GM21367 (cell line): ENCODE results near the gene SMIM34.
"Not testable (repeated sequence)": the region's sequence is repeated elsewhere in the genome, so short reads cannot be mapped to it uniquely, and the experiment has no call there.

ENCODE experiments used
- ATAC-seq: cut with Tn5 transposase; IDR thresholded peaks from one replicate; pipeline ENCODE4 v1.9.1; 2021; ENCODE audit not compliant: unreplicated experiment

SMIM34 gene

GRCh38 chr21:34423805-34424204 is at the start of gene SMIM34:
Gene SMIM34 (minus strand): TSS chr21:34423951. CDS start chr21:34423839, 112 bp downstream.
- not testable (repeated sequence) for ATAC-seq

GRCh38 chr21:34467333-34467732 is 43.6 kb upstream of the SMIM34 start:
- ATAC-seq, result not testable (repeated sequence)

- ATAC-seq, result not testable (repeated sequence)
Measured at GRCh38 chr21:34459426-34459825, 35.7 kb upstream of the SMIM34 start.

GRCh38 chr21:34458266-34458665 is 34.5 kb upstream of the SMIM34 start:
- ATAC-seq, result not testable (repeated sequence)

GRCh38 chr21:34456180-34456579 is 32.4 kb upstream of the SMIM34 start:
- ATAC-seq, result not testable (repeated sequence)

GRCh38 chr21:34455628-34456027 is 31.9 kb upstream of the SMIM34 start:
- ATAC-seq, result not testable (repeated sequence)

GRCh38 chr21:34447018-34447417 is 23.3 kb upstream of the SMIM34 start:
- not testable (repeated sequence) for ATAC-seq

GRCh38 chr21:34443486-34443885 is 19.7 kb upstream of the SMIM34 start:
- not testable (repeated sequence) for ATAC-seq

GRCh38 chr21:34429710-34430109 is 6.0 kb upstream of the SMIM34 start:
- ATAC-seq, result not testable (repeated sequence)

- ATAC-seq, result not testable (repeated sequence)
Measured at GRCh38 chr21:34428441-34428840, 4.7 kb upstream of the SMIM34 start.

- ATAC-seq, result not testable (repeated sequence)
Measured at GRCh38 chr21:34427339-34427738, 3.6 kb upstream of the SMIM34 start.

GRCh38 chr21:34417448-34418077 is 6.2 kb downstream of the SMIM34 start:
- ATAC-seq, result not testable (repeated sequence)

- not testable (repeated sequence) for ATAC-seq
Measured at GRCh38 chr21:34407294-34407693, 16.5 kb downstream of the SMIM34 start.

GRCh38 chr21:34406676-34407075 is 17.1 kb downstream of the SMIM34 start:
- ATAC-seq, result not testable (repeated sequence)

GRCh38 chr21:34406102-34406501 is 17.6 kb downstream of the SMIM34 start:
- ATAC-seq, result not testable (repeated sequence)

- ATAC-seq, result not testable (repeated sequence)
Measured at GRCh38 chr21:34405686-34406085, 18.1 kb downstream of the SMIM34 start.

- not testable (repeated sequence) for ATAC-seq
Measured at GRCh38 chr21:34404742-34405141, 19.0 kb downstream of the SMIM34 start.

GRCh38 chr21:34400522-34400921 is 23.2 kb downstream of the SMIM34 start:
- ATAC-seq, result not testable (repeated sequence)

GRCh38 chr21:34383724-34384415 is 39.9 kb downstream of the SMIM34 start:
- ATAC-seq, result peak; percentile 93

- ATAC-seq, result not testable (repeated sequence)
Measured at GRCh38 chr21:34383138-34383537, 40.6 kb downstream of the SMIM34 start.

GRCh38 chr21:34375619-34375972 is 48.2 kb downstream of the SMIM34 start:
- peak; percentile 41 for ATAC-seq

GRCh38 chr21:34374940-34375618 is 48.7 kb downstream of the SMIM34 start, which contains the start of gene SMIM11:
Gene SMIM11 (plus strand): TSS chr21:34375507. CDS start chr21:34379505, 3,998 bp downstream.
- peak; percentile 86 for ATAC-seq
